Ishikawa (cell line): ENCODE data around the gene TRIP10.

Experiments used
- CEBPB ChIP-seq: IDR thresholded peaks from 2 replicates; pipeline ENCODE4 v1.6.1; 2012
- CREB1 ChIP-seq: IDR thresholded peaks from 2 replicates; pipeline ENCODE4 v1.6.1; 2012; ENCODE audit warnings: low read depth
- EGR1 ChIP-seq: IDR thresholded peaks from 2 replicates; pipeline ENCODE4 v1.6.1; 2012
- EP300 ChIP-seq: IDR thresholded peaks from 2 replicates; pipeline ENCODE4 v1.6.1; 2012; ENCODE audit warnings: borderline replicate concordance
- FOXM1 ChIP-seq: IDR thresholded peaks from 2 replicates; pipeline ENCODE4 v1.6.1; 2012; ENCODE audit warnings: low read depth, borderline replicate concordance
- MAX ChIP-seq: IDR thresholded peaks from 2 replicates; pipeline ENCODE4 v1.6.1; 2012
- NFIC ChIP-seq: IDR thresholded peaks from 2 replicates; pipeline ENCODE4 v1.6.1; 2012
- RAD21 ChIP-seq: IDR thresholded peaks from 2 replicates; pipeline ENCODE4 v1.6.1; 2012; ENCODE audit warnings: low read depth
- REST ChIP-seq: IDR thresholded peaks from 2 replicates; pipeline ENCODE4 v1.6.1; 2012; ENCODE audit warnings: low read depth, mild to moderate bottlenecking
- TAF1 ChIP-seq: IDR thresholded peaks from 2 replicates; pipeline ENCODE4 v1.6.1; 2012; ENCODE audit warnings: low read depth, mild to moderate bottlenecking
- TCF12 ChIP-seq: IDR thresholded peaks from 2 replicates; pipeline ENCODE4 v1.6.1; 2012; ENCODE audit warnings: low read depth
- TEAD4 ChIP-seq: IDR thresholded peaks from 2 replicates; pipeline ENCODE4 v1.6.1; 2012
- USF1 ChIP-seq: IDR thresholded peaks from 2 replicates; pipeline ENCODE4 v1.6.1; 2012
- YY1 ChIP-seq: IDR thresholded peaks from 2 replicates; pipeline ENCODE4 v1.6.1; 2012; ENCODE audit warnings: low read depth
- ZBTB7A ChIP-seq: IDR thresholded peaks from 2 replicates; pipeline ENCODE4 v1.6.1; 2012; ENCODE audit warnings: low read depth

The TRIP10 gene

DNA sequence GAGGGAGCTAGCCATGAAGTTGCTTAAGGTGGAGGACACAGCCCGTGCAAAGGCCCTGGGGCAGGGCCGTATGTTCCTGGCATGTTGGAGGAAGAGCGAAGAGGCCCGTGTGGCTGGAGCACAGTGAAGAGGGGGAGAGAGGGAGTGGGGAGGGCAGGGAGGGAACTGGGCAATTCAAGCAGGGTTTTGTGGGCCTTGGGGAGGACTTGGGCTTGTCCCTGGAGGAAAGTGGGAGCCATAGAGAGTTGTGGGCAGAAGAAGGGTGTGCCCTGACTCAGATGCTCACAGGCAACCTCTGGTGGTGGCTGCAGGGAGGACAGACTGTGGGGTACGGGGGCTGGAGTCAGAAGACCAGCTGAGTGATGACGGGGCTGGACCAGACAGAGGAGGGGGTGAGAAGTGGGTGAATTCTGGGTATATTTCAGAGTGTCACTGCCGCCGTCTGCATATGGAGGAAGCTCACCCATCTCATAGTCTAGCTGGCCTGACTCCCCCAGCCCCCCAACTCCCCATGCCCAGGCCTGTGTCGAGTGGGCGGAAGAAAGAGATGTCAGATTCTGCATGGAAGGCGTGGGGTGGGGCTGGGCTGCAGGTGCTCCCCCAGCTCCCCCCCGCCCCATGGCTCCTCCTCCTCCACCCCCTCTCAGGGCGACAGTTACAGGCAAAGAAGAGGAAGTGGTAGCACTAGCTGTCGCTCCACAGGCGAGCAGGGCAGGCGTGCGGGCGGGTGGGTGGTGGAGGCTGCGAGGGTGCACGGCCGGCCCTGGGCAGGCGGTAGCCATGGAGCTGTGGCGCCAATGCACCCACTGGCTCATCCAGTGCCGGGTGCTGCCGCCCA lies 32.8 kb downstream of the TRIP10 start, which contains the start of gene VAV1:
TSS of gene VAV1 (plus strand) at position 681 of the 838 bp plus-strand sequence. CDS start at position 781, 100 bp downstream.
- TF ChIP-seq REST: no peak
- TF ChIP-seq FOXM1: no peak
- TF ChIP-seq YY1: no peak
- TF ChIP-seq CEBPB: no peak
- no peak for TF ChIP-seq ZBTB7A

DNA sequence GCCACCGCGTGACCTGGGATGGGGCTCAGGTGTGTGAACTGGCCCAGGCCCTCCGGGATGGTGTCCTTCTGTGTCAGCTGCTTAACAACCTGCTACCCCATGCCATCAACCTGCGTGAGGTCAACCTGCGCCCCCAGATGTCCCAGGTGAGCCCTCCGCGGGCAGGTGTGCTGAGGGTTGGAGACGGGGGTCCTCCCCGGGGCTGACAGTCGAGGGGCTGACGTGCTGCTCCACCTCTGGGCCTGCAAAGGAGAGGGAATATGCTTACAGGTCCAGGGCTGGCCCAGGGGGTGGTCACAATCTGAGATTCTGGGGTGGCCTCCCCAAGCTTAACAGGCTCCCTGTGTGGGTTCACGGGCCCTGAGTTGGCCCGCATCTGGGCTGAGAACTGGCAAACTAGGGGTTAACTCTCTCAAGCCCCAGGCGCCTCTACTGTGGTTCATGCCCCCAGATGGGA lies 33.4 kb downstream of the TRIP10 start:
- TF ChIP-seq EGR1: no peak
- TF ChIP-seq CEBPB: no peak
- TF ChIP-seq NFIC: no peak
- TF ChIP-seq USF1: no peak
- no peak for TF ChIP-seq CREB1
- no peak for TF ChIP-seq MAX
- TF ChIP-seq REST: no peak
- TF ChIP-seq TCF12: no peak
- TF ChIP-seq YY1: no peak
- no peak for TF ChIP-seq RAD21
- TF ChIP-seq EP300: no peak
- no peak for TF ChIP-seq TEAD4
- no peak for TF ChIP-seq FOXM1
- TF ChIP-seq ZBTB7A: no peak
- no peak for TF ChIP-seq TAF1

DNA sequence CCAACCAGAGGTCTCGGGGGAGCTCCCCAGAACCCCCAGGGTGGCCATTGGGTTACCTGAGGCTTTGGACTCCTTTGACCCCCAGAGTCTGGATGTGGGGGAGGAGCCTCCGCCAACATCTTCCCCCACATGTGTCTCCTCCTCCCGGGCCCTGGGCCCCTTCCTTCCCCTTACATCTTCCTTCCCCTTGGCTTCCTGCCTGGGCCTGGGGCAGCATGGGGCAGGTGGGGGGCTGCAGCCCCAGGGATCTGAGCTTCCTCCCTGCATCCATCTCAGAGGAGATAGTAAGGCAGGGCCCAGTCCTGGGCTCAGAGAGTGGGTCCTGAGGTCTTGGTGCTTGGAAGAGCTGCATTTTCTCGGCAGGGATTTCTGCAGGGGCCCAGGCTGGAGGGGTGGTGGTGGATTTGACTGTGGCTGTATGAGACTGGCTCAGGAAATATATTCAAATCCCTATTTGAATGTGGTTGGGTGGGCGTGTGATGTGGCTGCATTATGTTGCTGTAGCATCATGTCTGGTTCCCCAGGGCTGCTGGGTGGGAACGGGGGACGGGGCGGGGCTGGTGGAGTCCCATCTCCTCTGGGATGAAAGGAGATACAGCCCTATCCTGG lies 33.9 kb downstream of the TRIP10 start:
- no peak for TF ChIP-seq MAX
- TF ChIP-seq CEBPB: no peak
- no peak for TF ChIP-seq EGR1
- TF ChIP-seq REST: no peak
- no peak for TF ChIP-seq TAF1
- TF ChIP-seq YY1: no peak

DNA sequence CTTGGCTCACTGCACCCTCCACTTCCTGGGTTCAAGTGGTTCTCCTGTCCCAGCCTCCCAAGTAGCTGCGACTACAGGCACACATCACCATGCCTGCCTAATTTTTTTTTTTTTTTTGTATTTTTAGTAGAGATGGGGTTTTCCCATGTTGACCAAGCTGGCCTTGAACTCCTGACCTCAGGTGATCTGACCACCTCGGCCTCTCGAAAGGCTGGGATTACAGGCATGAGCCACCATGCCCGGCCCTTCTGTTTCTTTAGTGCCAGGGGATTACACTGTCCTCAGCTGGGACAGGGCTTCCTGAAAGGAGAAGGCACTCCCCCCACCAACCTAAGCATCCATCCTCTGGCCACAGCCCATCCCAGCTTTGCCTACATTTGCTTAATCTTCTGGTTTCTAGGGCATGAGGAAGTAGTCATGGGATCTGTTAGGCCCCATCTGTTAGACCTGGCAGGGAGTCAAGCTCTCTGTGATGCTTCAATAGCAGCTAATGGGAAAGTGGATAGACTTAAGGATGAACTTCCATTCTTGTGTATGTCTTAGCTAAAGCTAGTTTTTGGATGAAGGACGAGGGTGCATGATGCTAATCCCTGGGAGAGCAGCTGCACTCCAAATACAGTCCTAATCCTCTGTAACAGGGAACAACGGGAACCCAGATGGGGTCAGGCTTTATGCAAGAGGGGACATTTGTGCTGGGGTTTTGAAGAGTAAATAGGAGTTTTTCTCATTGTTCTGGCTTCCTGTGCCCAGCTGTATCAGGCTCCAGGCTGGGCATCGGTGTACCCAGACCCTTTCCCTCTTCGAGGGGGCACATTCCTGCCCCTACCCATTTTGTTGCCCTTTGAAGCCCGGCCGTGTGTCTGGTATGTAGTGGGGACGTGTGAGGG lies 35.6 kb downstream of the TRIP10 start:
- no peak for TF ChIP-seq TEAD4
- no peak for TF ChIP-seq CEBPB
- no peak for TF ChIP-seq ZBTB7A
- no peak for TF ChIP-seq TCF12
- no peak for TF ChIP-seq TAF1
- no peak for TF ChIP-seq RAD21
- no peak for TF ChIP-seq EGR1
- no peak for TF ChIP-seq REST
- no peak for TF ChIP-seq EP300
- no peak for TF ChIP-seq NFIC
- TF ChIP-seq MAX: no peak
- TF ChIP-seq CREB1: no peak
